Retinal pigment epithelial cell (primary cell): ENCODE data around the gene HGF.

ENCODE experiments used
- DNase-seq: peaks from one replicate; pipeline ENCODE4 v3.0.0-alpha.2; 2010; ENCODE audit warnings: low read depth
- H3K4me3 ChIP-seq: 2 replicates; pipeline ENCODE4 v1.5.1; 2011; ENCODE audit warnings: mild to moderate bottlenecking, low read length, control low read depth, moderate library complexity
- TF ChIP-seq, protein P1 (sequence below): conservative IDR thresholded peaks from 2 replicates; pipeline ENCODE4 v1.5.1; 2011; ENCODE audit warnings: low read depth, low read length, control low read depth, inconsistent platforms

HGF gene

DNA sequence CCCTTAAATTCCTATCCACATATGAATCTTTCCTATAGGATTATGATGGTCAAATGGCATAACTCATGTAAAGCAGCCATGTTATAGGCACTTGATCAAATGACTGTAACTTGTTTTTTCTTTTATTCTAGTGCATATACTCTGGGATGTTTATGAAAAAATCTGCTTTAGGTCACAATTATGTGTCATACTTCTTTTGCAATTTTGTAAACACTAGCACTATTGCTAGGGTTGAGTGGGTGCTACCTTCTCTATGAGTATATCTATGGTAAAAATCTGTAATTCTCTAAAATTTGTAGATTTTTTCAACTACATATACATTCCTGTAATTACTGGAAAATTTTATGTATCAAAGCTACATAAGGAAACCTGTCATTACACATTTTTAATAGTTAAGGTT, 50.0 kb downstream of the HGF start:
- no peak for DNase-seq
- TF ChIP-seq, protein P1, sequence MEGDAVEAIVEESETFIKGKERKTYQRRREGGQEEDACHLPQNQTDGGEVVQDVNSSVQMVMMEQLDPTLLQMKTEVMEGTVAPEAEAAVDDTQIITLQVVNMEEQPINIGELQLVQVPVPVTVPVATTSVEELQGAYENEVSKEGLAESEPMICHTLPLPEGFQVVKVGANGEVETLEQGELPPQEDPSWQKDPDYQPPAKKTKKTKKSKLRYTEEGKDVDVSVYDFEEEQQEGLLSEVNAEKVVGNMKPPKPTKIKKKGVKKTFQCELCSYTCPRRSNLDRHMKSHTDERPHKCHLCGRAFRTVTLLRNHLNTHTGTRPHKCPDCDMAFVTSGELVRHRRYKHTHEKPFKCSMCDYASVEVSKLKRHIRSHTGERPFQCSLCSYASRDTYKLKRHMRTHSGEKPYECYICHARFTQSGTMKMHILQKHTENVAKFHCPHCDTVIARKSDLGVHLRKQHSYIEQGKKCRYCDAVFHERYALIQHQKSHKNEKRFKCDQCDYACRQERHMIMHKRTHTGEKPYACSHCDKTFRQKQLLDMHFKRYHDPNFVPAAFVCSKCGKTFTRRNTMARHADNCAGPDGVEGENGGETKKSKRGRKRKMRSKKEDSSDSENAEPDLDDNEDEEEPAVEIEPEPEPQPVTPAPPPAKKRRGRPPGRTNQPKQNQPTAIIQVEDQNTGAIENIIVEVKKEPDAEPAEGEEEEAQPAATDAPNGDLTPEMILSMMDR, result no peak
- no peak overlapping the region for H3K4me3 ChIP-seq

DNA sequence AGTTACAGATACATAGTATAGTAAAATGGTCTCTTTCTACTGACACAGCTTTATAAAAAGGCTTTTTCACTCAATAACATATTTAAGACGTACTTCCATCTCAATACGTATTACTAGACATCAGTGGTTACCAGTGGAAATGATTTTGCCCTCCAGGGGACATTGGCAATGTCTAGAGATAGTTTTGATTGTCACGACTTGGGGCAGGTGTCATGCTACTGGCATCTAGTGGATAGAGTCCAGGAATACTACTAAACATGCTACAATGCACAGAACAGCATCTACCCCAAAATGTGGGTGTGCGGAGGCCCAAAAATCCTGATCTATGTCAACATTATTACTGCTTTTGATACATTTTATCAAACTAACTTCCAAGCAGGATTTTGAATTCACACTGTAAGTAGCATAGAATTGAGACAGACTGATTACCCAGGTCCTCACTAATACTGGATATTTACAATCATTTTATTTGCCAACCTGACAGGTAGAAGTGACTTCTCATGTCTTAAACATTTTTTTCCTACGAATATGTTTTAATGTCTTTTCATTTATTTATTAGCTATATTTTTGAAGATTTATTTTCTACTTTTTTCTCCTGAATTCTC, 53.8 kb downstream of the HGF start:
- DNase-seq, result no peak
- TF ChIP-seq, protein P1, result peak; percentile 38
- H3K4me3 ChIP-seq, result no peak overlapping the region

DNA sequence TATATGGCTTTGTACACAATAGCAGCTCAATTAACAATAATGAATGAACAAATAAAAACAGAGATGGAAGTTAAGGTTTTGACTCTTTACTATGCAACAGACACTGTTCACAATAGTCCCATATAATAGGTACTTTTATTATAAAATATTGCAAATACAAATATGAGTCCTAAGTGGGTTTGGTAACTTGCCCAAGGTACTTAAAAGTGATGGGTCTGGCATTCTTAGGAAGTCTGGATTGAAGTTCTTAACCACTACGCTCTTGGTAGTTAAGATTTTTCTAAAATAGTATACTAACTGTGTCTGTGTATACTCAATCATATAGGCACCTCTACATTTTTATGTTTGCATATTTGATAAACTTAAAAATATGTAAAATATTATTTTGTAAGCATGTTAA, 55.5 kb downstream of the HGF start:
- no peak for DNase-seq
- H3K4me3 ChIP-seq, result no peak overlapping the region
- TF ChIP-seq, protein P1, result no peak

DNA sequence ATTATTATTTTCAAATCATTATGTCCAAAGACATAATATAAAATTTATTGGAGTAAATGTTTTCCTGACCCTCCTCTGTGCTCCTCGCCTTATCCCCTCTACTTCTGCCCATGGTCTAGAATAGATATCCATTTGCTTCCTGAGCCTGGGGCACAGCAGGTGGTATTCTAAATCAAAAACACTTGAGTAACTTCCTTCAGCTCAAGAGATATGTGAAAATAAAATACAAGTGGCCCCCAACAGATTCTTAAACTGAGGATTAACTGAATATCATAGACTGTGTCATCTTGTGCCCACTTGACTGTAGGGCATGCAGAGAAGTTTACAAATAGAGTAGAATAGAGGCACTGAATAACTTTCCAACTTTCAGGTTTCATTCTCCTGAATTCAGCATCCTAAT, 59.1 kb downstream of the HGF start:
- TF ChIP-seq, protein P1, result no peak
- no peak overlapping the region for H3K4me3 ChIP-seq
- DNase-seq, result no peak

DNA sequence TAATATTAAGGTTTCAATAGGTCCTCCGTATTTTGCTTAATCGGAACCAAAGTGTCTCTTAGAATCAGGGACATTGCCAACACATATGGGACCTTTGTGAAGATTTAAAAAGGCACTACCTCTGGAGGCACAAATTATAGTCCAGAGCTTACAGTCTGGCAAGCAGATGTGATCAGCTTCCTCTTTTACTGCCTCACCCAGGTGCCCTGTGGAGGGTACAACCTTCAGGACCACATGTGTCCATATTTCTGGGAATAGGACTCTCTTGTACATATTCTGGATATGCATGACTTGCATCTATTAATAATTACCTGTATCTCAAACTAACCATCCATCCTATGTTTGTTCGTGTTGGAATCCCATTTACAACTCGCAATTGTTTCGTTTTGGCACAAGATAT, 60.0 kb downstream of the HGF start:
- TF ChIP-seq, protein P1, result no peak
- H3K4me3 ChIP-seq, result no peak overlapping the region
- DNase-seq, result no peak

DNA sequence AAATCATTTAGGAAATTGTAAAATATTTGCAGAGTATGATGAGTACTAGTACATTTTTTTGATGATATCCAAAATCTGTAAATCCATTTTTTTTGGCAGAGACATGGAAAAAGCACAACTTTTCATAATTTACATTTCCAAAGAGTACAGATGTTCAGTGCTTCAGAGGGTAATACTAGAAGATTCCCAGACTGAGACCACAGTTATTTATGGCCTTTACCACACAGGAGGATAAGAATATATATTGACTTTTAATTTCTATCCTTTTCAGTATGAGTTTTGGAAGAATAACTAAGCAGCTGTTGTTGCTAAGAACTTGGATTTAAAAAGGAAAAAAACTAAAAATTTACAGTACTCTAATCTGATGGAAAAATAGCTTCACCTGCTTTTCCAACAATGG, 61.9 kb downstream of the HGF start:
- H3K4me3 ChIP-seq, result no peak overlapping the region
- TF ChIP-seq, protein P1, result no peak
- no peak for DNase-seq

DNA sequence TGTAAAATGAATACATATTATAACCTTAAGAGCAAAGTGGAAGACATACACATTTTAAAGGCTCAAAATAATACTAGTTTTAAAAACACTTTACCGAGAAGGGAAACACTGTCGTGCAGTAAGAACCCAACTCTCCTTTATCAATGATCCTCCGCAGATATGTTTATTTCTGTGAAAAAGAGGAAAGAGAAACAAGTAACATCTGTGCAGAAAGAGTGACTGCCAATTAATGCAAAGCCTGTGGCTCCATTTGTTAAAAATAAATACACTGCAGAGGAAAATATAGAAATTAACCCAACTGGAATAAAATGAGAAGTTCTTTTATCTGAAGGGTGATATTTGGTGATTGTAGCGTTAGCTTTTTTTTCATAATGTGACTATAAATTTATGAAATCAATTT, 62.7 kb downstream of the HGF start:
- H3K4me3 ChIP-seq, result no peak overlapping the region
- DNase-seq, result no peak
- TF ChIP-seq, protein P1, result no peak
